Gastroesophageal sphincter (tissue), 3 donors: Measurements from ENCODE around the gene MSTO1.

Experiments
- POLR2A ChIP-seq, 2 donors: fragments of 450-650 bp; IDR thresholded peaks; one replicate each; pipeline ENCODE4 v1.6.1; 2017; ENCODE audit warnings: antibody characterized with exemption in 2 of 2, mild to moderate bottlenecking in 2 of 2, moderate library complexity in 1 of 2
- POLR2AphosphoS5 ChIP-seq: sonication (generic); formaldehyde crosslinking; IDR thresholded peaks from one replicate; pipeline ENCODE4 v1.6.1; 2017; ENCODE audit warnings: antibody characterized with exemption
- TF ChIP-seq, protein P1 (sequence below), 4 experiments: fragments of 200-600 bp in 2 of 4; fragments of 450-650 bp in 2 of 4; sonication (generic) in 1 of 4; IDR thresholded peaks; one replicate each; pipeline ENCODE4 v1.5.1; 2017 to 2019; ENCODE audit warnings: antibody characterized with exemption in 4 of 4, mild to moderate bottlenecking in 2 of 4, moderate library complexity in 2 of 4

DNA sequence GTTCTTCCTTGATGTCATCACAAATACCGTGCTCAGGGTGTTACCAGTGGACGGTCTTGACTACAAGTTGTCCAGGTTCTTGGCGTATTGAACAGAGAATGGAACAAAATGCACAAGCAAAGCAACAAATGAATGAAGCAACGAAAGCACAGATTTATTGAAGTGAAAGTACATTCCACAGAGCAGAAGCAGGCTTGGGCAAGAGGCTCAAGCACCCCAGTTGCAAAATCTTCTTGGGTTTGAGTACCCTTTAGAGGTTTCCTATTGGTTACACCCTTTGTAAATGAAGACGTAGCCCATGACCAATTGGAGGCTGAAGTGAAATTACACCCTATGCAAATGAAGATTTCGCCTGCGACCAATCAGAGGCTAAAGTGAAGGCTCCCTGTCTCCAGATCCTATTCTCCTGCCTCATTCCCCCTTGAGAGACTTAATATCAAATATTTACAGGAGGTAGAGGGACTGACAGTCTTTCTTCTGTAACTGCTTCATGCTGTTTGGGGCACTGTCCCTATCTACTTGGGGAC lies 40.3 kb downstream of the MSTO1 start:
- TF ChIP-seq, protein P1, sequence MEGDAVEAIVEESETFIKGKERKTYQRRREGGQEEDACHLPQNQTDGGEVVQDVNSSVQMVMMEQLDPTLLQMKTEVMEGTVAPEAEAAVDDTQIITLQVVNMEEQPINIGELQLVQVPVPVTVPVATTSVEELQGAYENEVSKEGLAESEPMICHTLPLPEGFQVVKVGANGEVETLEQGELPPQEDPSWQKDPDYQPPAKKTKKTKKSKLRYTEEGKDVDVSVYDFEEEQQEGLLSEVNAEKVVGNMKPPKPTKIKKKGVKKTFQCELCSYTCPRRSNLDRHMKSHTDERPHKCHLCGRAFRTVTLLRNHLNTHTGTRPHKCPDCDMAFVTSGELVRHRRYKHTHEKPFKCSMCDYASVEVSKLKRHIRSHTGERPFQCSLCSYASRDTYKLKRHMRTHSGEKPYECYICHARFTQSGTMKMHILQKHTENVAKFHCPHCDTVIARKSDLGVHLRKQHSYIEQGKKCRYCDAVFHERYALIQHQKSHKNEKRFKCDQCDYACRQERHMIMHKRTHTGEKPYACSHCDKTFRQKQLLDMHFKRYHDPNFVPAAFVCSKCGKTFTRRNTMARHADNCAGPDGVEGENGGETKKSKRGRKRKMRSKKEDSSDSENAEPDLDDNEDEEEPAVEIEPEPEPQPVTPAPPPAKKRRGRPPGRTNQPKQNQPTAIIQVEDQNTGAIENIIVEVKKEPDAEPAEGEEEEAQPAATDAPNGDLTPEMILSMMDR (IDR thresholded peaks at IDR 0.05) = no peak
- no peak for TF ChIP-seq POLR2AphosphoS5
- no peak for TF ChIP-seq POLR2A (IDR thresholded peaks at IDR 0.05)
